ENCODE data around the gene RASSF5.

GRCh38 chr1:206468571-206468970 is 38.8 kb upstream of the RASSF5 start:
- no peak for TF ChIP-seq CTCF (IDR thresholded peaks at IDR 0.05)
- TF ChIP-seq POLR2A (IDR thresholded peaks at IDR 0.05): no peak
